22Rv1 (cell line): Measurements from ENCODE around the gene GALNT18.

Experiments
- H3K27ac ChIP-seq: fragments of 450-650 bp; 2 replicates; pipeline ENCODE4 v1.5.1; 2017
- CTCF ChIP-seq: fragments of 450-650 bp; IDR thresholded peaks from 2 replicates; pipeline ENCODE4 v1.5.1; 2017; ENCODE audit warnings: mild to moderate bottlenecking
- ZFX ChIP-seq: fragments of 450-650 bp; IDR thresholded peaks from 2 replicates; pipeline ENCODE4 v1.6.1; 2017; ENCODE audit warnings: antibody characterized with exemption, borderline replicate concordance

The GALNT18 gene

DNA sequence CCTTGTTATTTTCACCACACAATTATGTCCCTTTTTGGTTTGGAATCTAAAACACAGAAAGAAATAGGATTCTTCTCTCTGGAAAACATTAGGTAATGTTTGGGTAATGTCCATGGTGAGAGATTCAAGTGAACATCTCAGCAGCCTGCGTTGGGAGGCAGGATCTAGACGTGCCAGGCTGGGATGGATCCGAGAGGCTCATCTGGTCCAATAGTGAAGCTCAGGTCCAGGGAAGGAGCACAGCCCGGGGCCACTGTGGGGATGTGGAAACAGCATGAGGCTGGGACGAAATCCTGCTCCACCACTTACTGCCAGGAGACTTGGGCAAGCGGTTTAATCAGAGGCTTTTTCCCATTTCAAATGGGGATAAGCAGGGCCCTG, 378.6 kb downstream of the GALNT18 start:
- H3K27ac ChIP-seq = no peak overlapping the region

GRCh38 chr11:11241284-11241683, 380.5 kb downstream of the GALNT18 start:
- H3K27ac ChIP-seq = no peak overlapping the region
- TF ChIP-seq ZFX (no peak), CTCF (no peak)

More for the DNA sequence above, 378.6 kb downstream of the GALNT18 start:
- no peak for TF ChIP-seq CTCF
- TF ChIP-seq ZFX = no peak

DNA sequence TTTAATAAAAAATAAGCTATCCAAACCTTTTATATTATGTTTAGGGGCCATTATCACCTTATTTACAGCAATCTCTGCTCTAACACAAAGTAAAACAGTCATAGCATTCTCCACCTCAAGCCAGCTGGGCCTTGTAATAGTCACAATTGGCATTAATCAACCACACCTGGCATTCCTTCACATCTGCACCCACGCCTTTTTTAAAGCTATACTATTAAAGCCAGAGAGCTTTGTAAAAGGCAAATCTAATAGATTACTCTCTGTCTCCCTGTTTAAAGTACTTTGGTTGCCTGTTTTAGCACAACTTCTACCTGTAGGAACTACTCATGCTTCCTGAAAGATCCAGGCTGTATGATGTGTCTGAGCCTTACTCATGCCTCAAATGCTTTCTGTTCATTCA, 381.8 kb downstream of the GALNT18 start:
- TF ChIP-seq CTCF (no peak), ZFX (no peak)
- H3K27ac ChIP-seq = no peak overlapping the region

- TF ChIP-seq CTCF (no peak), ZFX (no peak)
- H3K27ac ChIP-seq = no peak overlapping the region
These were observed 384.6 kb downstream of the GALNT18 start for GRCh38 chr11:11237070-11237832.

DNA sequence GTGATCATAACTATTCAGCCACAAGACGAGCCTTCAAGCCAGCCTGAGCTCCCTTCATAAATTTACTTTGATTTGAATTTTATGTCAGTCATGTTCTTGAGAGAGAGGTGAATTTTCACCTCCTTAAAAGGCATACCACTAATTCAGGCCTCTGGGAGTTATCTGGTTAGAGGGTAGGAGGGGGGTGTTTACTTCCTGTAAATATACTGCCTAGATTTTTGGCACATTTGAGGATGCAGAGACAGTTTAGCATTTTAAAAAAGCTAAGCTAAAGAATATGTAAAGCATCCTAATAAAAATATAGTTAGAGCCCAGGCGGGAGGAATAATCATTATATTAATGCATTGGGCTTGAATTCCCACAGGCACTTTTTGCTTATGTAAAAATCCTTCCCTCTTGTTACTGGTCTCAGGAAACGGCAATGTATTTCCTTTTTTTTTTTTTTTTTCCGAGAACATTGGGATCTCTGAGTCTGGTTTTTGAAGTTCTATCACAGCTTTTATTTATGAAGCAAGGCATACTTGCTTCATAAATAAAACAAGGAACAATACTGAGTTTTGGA, 385.2 kb downstream of the GALNT18 start:
- H3K27ac ChIP-seq = no peak overlapping the region
- TF ChIP-seq ZFX (no peak), CTCF (no peak)

GRCh38 chr11:11231763-11232162, 390.0 kb downstream of the GALNT18 start:
- no peak overlapping the region for H3K27ac ChIP-seq
- TF ChIP-seq CTCF = no peak
- no peak for TF ChIP-seq ZFX

DNA sequence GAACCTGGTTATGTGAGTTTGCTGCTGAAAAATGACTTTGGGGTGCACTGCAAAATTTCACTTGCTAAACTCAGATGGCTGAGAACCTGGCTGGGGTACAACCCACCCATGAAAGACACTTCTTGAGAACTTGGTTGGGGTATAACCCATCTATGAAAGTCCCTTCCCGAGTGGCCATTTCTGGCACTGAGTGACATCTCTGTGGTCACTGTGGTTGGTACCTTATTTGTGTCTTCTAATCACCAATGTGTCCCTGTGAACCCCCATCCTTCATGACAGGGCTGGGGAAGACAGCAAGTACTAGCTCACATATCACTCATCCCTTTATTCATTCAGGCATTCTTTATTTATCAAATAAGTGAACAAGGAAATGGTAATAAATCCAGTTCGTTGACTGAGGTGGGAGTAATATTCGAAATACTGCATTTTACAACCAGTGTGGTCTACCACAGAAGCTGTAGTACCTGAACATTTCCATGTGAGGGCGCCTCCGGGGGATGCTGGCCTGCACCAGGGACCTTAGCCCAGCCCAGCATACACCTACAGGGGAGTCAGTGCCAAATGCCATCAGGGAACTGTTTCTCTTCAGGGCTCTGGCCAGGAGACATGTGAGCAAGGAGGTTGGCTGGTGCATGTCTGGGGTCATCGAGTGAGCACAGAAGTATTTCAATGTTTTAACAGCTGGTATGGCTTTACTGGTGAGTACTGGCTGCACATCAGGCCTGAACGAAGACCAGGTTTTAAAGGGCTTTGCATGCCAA, 390.8 kb downstream of the GALNT18 start:
- TF ChIP-seq CTCF (peak; percentile 74), ZFX (no peak)
- no peak overlapping the region for H3K27ac ChIP-seq
